Fibroblast of lung (primary cell): ENCODE measurements around the gene SLC17A4.

Experiments used
- CTCF ChIP-seq, 2 donors: IDR thresholded peaks in 1 of 2; conservative IDR thresholded peaks in 1 of 2; 1 replicate in 1 of 2; 2 replicates in 1 of 2; pipeline ENCODE4 v1.5.1; 2011 to 2012; ENCODE audit warnings: low read length in 2 of 2, control low read depth in 1 of 2, inconsistent platforms in 1 of 2, low read depth in 1 of 2, mild to moderate bottlenecking in 1 of 2
- EZH2 ChIP-seq: IDR thresholded peaks from 2 replicates; pipeline ENCODE4 v1.5.1; 2012; ENCODE audit warnings: low read length, control low read depth, mild to moderate bottlenecking; ENCODE audit errors: missing control alignments

- no peak for TF ChIP-seq CTCF (conservative IDR thresholded peaks at IDR 0.05 in 1 of 2, IDR thresholded peaks at IDR 0.05 in 1 of 2; ENCODE audit: low read depth in 1 of 2, low read length in 2 of 2)
- no peak for TF ChIP-seq EZH2
Measured at GRCh38 chr6:25713824-25714223, 40.7 kb upstream of the SLC17A4 start.
